HG03521 (cell line): ENCODE measurements around the gene ADAMTS19.

ENCODE experiments used
- ATAC-seq: cut with Tn5 transposase; IDR thresholded peaks from one replicate; pipeline ENCODE4 v1.9.1; 2021; ENCODE audit warnings: mild to moderate bottlenecking, moderate library complexity; ENCODE audit not compliant: unreplicated experiment

ADAMTS19 gene

DNA sequence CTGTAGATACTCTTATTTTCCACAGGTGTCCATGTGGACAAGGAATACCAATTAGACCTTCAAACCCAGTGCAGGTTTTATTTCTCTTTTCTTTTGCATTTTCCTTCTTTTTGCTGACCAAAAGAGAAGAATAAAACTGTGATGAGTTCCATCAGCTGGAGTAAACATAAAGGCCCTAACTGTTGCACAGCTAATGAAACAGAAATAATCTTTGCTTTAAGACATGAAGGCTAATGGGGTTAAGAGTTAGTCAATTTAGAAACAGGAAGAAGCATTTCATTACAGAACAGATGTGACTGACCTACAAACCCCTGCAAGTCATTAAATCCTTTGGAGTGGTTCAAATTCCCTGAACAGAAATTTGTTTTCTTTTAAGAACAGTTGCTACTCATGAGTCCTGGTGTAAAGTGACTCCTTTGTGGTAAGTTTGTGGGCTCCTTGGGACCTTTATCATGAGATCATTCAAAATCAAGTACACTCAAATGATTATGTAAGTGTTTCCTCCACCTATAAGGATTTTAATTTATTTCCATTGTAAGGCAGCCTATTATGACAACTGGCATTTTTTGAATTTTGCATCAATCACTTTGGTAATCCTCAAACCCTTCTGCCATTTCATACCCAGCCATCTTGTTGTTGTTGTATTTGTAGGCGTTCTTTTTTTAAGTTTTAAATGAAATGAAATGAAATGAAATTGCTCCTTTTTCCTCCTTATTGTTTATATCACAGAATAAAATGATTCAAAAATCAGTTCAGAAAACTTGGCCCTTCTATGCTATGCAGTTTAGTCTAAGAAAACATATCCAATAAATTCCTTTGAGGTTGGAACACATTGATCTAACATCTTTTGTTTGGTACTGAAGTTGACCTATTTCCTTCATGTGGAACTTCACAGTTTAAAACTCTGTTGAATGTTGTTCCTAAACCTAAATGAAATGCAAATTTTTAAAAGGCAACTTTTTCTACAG is 289.1 kb downstream of the ADAMTS19 start:
- no peak for ATAC-seq

DNA sequence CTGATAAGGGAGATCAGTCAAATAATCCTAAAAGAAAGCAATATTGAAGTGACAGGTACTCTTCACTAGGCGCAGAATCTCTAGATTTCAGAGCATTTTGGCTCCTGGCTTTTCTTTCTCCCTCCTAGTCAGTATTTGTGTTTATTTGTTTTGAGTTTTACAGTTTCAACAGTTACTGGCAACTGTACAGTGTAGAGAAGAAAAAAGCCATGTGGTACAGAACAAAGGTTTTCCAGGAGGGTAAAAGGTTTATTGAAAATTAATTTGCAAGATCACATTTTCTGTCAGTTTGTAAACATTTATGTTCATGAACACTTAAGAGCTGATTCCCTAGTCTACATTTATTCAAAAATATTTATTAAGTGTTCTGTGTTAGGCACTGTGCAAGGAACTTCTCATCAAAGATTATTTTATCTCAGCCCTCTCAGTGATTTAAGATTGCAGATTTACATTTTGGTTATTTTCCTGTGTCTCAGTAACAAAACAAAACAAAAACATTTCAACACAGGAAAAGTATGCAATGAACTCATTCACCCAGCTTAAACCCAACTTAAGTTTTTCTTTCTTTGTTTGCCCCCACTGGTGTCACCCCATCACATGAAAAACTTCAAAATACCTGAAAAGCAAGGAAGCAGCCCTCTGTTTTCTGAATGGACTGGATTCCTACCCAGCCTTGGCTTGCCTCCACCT is 300.7 kb downstream of the ADAMTS19 start:
- ATAC-seq = no peak

GRCh38 chr5:129763651-129764050 is 303.6 kb downstream of the ADAMTS19 start:
- no peak for ATAC-seq

DNA sequence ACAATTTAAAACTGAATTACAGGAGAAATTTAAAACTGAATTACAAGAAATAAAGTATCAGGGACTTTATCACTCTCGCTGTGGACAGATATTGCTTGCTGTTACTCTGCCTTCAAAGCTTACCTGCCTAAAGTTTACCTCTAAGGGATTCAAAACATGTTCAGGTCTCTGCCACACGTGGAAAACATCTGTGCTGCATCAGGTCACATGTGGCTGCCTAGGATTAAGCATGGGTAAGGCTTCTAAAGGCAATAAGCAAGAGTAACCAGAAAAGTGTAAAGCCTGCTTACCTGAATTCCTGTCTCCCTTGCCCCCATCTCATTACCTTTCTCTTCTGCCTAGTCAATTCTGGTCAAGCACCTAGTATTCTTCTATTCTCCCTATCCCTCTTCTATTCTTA is 306.7 kb downstream of the ADAMTS19 start:
- ATAC-seq = no peak

DNA sequence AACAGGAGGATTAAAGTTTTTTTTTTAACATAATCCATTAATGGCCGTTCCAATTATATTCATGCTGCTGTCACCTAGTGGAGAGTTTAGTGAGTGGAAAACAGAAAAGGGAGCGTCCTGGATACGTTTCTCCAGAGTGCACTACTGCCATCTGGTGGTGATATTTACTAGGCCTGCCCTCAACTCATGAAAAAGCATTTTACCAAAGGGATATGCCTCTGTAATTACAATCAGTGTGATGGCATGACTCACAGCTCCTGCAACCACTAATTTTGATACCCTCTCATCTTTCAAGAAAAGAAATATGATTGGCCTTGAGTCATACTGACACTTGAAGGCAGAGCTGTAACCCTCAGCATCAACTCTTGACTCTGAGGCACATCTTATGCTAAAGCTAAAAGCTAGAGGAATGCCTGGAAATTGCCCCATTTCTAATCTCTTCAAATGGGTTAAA is 307.9 kb downstream of the ADAMTS19 start:
- ATAC-seq = peak; percentile 92

DNA sequence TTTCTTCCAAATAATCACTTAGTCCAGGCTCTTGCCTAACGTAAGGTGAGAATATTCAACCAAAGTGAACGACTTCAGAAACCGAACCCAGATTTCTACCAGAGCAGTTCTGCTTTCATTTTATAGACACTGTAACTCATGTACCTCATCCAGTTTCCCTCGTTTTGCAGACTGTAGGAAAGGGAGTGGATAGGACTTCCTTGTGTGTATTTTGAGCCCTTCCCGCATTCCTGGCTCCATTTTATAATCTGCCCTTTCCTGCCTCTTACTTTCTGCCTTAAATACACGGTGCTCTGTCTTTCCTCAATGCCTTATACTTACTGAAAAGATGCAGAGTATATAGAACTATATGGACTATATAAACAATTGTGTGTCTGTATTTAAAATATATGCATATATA is 308.6 kb downstream of the ADAMTS19 start:
- no peak for ATAC-seq

DNA sequence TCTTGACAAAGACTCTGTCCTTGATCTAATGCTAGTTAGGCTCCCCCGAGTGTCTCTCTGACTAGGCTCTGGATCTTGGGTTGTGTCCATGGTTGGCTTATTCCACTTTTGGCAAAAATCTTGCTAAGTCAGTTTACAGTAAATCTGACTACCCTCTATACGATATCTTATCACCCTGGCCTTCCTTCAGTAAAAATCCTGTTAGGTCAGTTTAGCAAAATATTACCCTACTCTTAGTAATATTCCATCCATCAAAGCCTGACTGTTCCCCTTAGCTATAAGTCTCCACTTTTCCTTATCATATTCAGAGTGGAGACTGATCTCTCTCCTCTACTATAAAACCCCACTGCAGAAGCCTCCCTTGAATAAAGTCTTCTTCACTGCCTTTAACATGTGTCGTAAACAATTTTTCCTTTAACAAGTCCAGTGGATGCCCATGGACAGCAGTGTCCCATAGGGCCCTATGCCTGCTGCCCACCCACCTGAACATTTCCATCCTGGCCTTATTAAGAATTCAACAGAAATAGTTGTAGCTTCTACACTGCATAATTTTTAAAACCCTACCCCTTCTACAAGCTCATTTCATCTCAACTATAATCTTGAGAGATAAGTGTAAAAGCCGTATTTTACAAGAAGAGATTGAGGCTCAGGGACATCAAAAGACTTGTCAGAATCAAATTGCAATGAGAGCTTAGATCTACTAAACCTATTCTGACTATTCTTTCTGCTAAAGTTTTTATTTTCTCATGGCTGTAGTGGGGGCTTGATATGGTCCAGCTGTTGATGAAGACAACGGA is 310.1 kb downstream of the ADAMTS19 start:
- no peak for ATAC-seq

- peak; percentile 62 for ATAC-seq
Measured at GRCh38 chr5:129771058-129771838, 311.1 kb downstream of the ADAMTS19 start.

GRCh38 chr5:129773376-129773775 is 313.3 kb downstream of the ADAMTS19 start:
- ATAC-seq = no peak

DNA sequence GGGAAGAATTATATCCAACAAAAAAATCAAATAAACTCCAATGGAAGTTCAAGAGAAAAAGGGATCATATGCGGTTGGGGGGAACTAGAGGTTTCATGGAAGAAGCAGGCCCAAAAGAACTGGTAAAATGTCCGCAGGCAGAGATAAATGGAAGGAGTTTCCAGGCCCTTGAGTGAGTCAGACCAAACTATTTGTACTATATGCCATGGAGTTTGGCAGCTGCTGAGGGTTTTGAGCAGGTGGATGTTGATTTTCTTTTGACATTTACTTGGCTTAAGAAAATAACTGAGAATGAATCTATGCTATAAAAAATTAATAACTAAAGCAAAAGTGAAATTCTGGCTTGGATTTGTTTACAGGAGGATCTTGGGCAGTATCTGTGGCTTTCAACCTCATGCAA is 321.5 kb downstream of the ADAMTS19 start:
- ATAC-seq = no peak
